Caco-2 (cell line): Measurements from ENCODE around the gene ATP7B. TPM values are rescaled to one million over a fixed set of nuclear protein-coding genes. Genes with fewer than 3 reads are reported as not detected.

Experiments used
- BruUV-seq: library from RNA; stranded (reverse); fragments of 400-500 nt; replicated peaks from 2 replicates; lab custom pipeline; 2021; lab: Mats Ljungman, UMichigan
- CTCF ChIA-PET: fragments of 300-600 bp; sonication (Branson Sonifier 250); formaldehyde crosslinking; loops from one replicate; lab custom pipeline; 2022; ENCODE audit warnings: antibody characterized with exemption; lab: Charles Lee
- POLR2A ChIA-PET: fragments of 300-600 bp; sonication (Branson Sonifier 250); formaldehyde crosslinking; loops from one replicate; lab custom pipeline; 2022; ENCODE audit warnings: antibody characterized with exemption; lab: Charles Lee
- DNase-seq, 2 experiments: peaks; one replicate each; pipeline versions ENCODE4 v3.0.0 to v3.0.0-alpha.2; 2020 to 2022
- H3K27me3 ChIP-seq: replicated peaks from 2 replicates; pipeline ENCODE4 v1.6.0; 2011; ENCODE audit warnings: low read length; ENCODE audit not compliant: control insufficient read depth, insufficient read depth
- H3K36me3 ChIP-seq: 2 replicates; pipeline ENCODE4 v1.5.1; 2011; ENCODE audit warnings: low read length; ENCODE audit not compliant: control insufficient read depth, insufficient read depth
- H3K4me1 ChIP-seq: fragments of 250-450 bp; sonication (Bioruptor Pico); 2 replicates; pipeline ENCODE4 v1.5.1; 2020; ENCODE audit warnings: mild to moderate bottlenecking
- H3K4me3 ChIP-seq: 2 replicates; pipeline ENCODE4 v1.5.1; 2011; ENCODE audit warnings: low read depth, mild to moderate bottlenecking, control low read depth, low read length
- H3K9me3 ChIP-seq: fragments of 250-450 bp; sonication (Bioruptor Pico); 2 replicates; pipeline ENCODE4 v1.5.1; 2020; ENCODE audit warnings: mild to moderate bottlenecking, moderate library complexity
- H3K27ac Mint-ChIP-seq: one replicate; pipeline ENCODE4 v1.8.0; 2022; ENCODE audit warnings: mixed read lengths; ENCODE audit not compliant: unreplicated experiment
- H3K27me3 Mint-ChIP-seq: one replicate; pipeline ENCODE4 v1.8.0; 2022; ENCODE audit warnings: mixed read lengths; ENCODE audit not compliant: insufficient read depth, unreplicated experiment
- H3K36me3 Mint-ChIP-seq: one replicate; pipeline ENCODE4 v1.8.0; 2022; ENCODE audit warnings: mild to moderate bottlenecking, mixed read lengths; ENCODE audit not compliant: insufficient read depth, unreplicated experiment
- H3K4me1 Mint-ChIP-seq: one replicate; pipeline ENCODE4 v1.8.0; 2022; ENCODE audit warnings: low read depth, mixed read lengths; ENCODE audit not compliant: unreplicated experiment
- H3K4me3 Mint-ChIP-seq: one replicate; pipeline ENCODE4 v1.8.0; 2022; ENCODE audit warnings: mild to moderate bottlenecking, moderate library complexity, mixed read lengths; ENCODE audit not compliant: unreplicated experiment
- H3K9me3 Mint-ChIP-seq: one replicate; pipeline ENCODE4 v1.8.0; 2022; ENCODE audit warnings: mixed read lengths; ENCODE audit not compliant: unreplicated experiment
- intact Hi-C: fragments of 100-400 bp; cut with micrococcal nuclease; formaldehyde crosslinking; loops from one replicate; pipeline ENCODE4 v1.10.0; 2022; ENCODE audit not compliant: unreplicated experiment
- total RNA-seq: library from RNA; stranded (reverse); gene quantifications from 2 replicates; pipeline ENCODE4 v1.2.3, GENCODE V29; 2022
- TF ChIP-seq, protein P1 (sequence below), 2 experiments: fragments of 200-600 bp in 1 of 2; IDR thresholded peaks; 1 replicate in 1 of 2; 2 replicates in 1 of 2; pipeline versions ENCODE4 v1.5.1 to v1.8.0; 2011 to 2022; ENCODE audit warnings: antibody characterized with exemption in 1 of 2, control low read depth in 1 of 2, inconsistent platforms in 1 of 2, low read depth in 1 of 2, low read length in 1 of 2, mild to moderate bottlenecking in 1 of 2, moderate library complexity in 1 of 2; ENCODE audit not compliant: insufficient read depth in 1 of 2, severe bottlenecking in 1 of 2, unreplicated experiment in 1 of 2

Gene ATP7B
- total RNA-seq, 1 experiment from 2014 or later = 50.7 TPM

DNA sequence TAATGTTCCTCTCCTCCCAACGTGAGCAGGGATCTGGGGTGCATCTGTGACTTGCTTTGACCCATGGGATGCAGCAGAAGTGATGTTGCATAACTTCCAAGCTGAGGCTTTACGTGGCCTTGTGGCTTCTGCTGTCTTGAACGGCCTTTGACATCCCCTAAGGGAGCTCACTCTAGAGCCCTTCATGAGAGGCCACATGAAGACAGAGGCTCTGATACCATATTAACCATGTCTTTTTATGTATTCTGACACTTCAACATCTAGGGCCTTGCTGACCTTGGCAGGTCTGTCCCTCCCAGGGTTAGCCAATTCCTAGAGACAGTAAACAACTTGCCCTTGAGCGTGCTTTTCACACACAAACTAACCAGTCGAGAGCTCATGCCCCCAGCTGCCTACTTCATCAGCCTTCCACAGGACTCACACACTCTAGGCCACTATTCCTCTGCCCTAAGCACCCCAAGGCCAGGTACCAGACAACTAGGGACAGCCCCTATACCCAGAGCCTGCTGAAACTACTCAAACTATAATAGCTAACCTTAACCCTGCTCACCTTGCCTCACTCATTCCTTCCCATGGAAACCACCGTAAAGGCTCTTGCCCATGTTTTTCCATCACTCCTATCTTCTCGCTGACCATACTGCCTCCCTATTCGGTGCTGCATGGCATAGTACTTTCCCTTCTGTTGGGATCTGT lies 104.1 kb downstream of the ATP7B start:
- BruUV-seq = no TSS peak
- Histone ChIP-seq H3K9me3 (no peaks in the 10 kb centered on the region), H3K4me1 (peaks cover 16% of the 10 kb centered on the region), H3K36me3 (no peaks in the 10 kb centered on the region), H3K4me3 (no peak overlapping the region), H3K27me3 (no peaks in the 10 kb centered on the region)
- intact Hi-C loops = no loop called here
- TF ChIP-seq, protein P1, sequence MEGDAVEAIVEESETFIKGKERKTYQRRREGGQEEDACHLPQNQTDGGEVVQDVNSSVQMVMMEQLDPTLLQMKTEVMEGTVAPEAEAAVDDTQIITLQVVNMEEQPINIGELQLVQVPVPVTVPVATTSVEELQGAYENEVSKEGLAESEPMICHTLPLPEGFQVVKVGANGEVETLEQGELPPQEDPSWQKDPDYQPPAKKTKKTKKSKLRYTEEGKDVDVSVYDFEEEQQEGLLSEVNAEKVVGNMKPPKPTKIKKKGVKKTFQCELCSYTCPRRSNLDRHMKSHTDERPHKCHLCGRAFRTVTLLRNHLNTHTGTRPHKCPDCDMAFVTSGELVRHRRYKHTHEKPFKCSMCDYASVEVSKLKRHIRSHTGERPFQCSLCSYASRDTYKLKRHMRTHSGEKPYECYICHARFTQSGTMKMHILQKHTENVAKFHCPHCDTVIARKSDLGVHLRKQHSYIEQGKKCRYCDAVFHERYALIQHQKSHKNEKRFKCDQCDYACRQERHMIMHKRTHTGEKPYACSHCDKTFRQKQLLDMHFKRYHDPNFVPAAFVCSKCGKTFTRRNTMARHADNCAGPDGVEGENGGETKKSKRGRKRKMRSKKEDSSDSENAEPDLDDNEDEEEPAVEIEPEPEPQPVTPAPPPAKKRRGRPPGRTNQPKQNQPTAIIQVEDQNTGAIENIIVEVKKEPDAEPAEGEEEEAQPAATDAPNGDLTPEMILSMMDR (IDR thresholded peaks at IDR 0.05; ENCODE audit: insufficient read depth in 1 of 2, low read depth in 1 of 2, low read length in 1 of 2, severe bottlenecking in 1 of 2, unreplicated experiment in 1 of 2) = no peak
- peaks cover under 1% of the 10 kb centered on the region for H3K36me3 Mint-ChIP-seq
- no peak for DNase-seq
- no peaks in the 10 kb centered on the region for H3K27me3 Mint-ChIP-seq
- no peaks in the 10 kb centered on the region for H3K9me3 Mint-ChIP-seq
- ChIA-PET POLR2A (no interaction called here), CTCF (no interaction called here)
- peaks cover 7% of the 10 kb centered on the region for H3K4me1 Mint-ChIP-seq
- H3K27ac Mint-ChIP-seq = no peak overlapping the region
- no peak overlapping the region for H3K4me3 Mint-ChIP-seq

DNA sequence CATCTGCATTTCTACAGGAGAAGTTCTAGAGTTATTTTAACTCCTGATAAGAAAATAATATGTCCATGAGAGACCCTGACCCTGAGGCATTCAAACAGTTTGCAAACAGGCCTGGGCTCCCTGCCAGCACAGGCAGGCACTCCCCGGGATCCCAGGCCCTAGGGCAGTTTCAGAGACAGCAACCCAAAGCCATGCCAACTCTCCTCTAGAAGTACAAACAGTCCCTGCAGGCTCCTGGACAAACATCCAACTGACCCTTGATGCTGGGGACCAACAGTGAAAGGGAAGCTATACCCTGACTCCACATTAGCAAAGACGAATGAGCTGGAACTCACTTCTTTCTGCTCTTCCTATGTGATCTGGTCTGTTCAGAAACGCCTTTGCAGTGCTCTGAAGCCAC lies 104.7 kb downstream of the ATP7B start:
- Histone ChIP-seq H3K36me3 (no peaks in the 10 kb centered on the region), H3K4me1 (peaks cover 10% of the 10 kb centered on the region; the same call in 1 of the 2 replicates)
- DNase-seq = no peak

DNA sequence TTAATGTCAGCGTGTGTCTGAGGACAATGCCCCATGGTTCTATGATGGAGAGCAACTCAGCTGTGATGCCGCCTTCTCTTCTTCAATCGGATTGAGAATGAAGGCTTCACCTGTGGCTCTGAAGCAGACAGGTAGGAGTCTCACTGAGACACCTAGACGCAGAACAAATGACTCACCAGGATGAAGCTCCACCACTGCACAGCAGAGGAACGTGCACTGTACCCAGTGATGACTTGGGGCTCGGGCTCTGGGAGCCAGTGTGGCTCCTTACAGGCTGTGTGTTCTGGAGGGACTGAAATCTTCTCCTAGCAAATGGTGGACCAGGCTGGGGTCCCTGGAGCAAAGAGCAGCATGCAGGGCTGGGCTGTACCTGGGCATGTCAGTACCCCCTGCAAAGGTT lies 105.5 kb downstream of the ATP7B start:
- no TSS peak for BruUV-seq

More for the DNA sequence above, 104.7 kb downstream of the ATP7B start:
- no peaks in the 10 kb centered on the region for H3K9me3 Mint-ChIP-seq
- no peak overlapping the region for H3K27ac Mint-ChIP-seq
- no peaks in the 10 kb centered on the region for H3K36me3 Mint-ChIP-seq
- ChIA-PET POLR2A (no interaction called here), CTCF (no interaction called here)
- BruUV-seq = no TSS peak
- no peak overlapping the region for H3K4me3 Mint-ChIP-seq
- peaks cover under 1% of the 10 kb centered on the region for H3K4me1 Mint-ChIP-seq
- Histone ChIP-seq H3K27me3 (no peaks in the 10 kb centered on the region), H3K9me3 (no peaks in the 10 kb centered on the region), H3K4me3 (no peak overlapping the region)
- intact Hi-C loops = no loop called here
- TF ChIP-seq, protein P1 (IDR thresholded peaks at IDR 0.05; ENCODE audit: insufficient read depth in 1 of 2, low read depth in 1 of 2, low read length in 1 of 2, severe bottlenecking in 1 of 2, unreplicated experiment in 1 of 2) = no peak
- H3K27me3 Mint-ChIP-seq = no peaks in the 10 kb centered on the region

More for the DNA sequence above, 105.5 kb downstream of the ATP7B start:
- no peaks in the 10 kb centered on the region for H3K27me3 ChIP-seq
- no peak for DNase-seq
- no peak overlapping the region for H3K27ac Mint-ChIP-seq
- H3K4me1 ChIP-seq = peaks cover 9% of the 10 kb centered on the region; the same call in 1 of the 2 replicates
- no peaks in the 10 kb centered on the region for H3K9me3 Mint-ChIP-seq
- no peaks in the 10 kb centered on the region for H3K9me3 ChIP-seq
- intact Hi-C loops = no loop called here
- H3K4me1 Mint-ChIP-seq = no peaks in the 10 kb centered on the region
- H3K36me3 Mint-ChIP-seq = no peaks in the 10 kb centered on the region
- no peak overlapping the region for H3K4me3 Mint-ChIP-seq
- no peaks in the 10 kb centered on the region for H3K27me3 Mint-ChIP-seq
- H3K36me3 ChIP-seq = no peaks in the 10 kb centered on the region
- no peak overlapping the region for H3K4me3 ChIP-seq
- CTCF ChIA-PET = no interaction called here
- POLR2A ChIA-PET = no interaction called here
- TF ChIP-seq, protein P1 (IDR thresholded peaks at IDR 0.05; ENCODE audit: insufficient read depth in 1 of 2, low read depth in 1 of 2, low read length in 1 of 2, severe bottlenecking in 1 of 2, unreplicated experiment in 1 of 2) = no peak
